HG03045 (cell line): ENCODE measurements around the gene PNRC1.
"Not testable (repeated sequence)": the region's sequence is repeated elsewhere in the genome, so short reads cannot be mapped to it uniquely, and the experiment has no call there.

Source experiments
- ATAC-seq: cut with Tn5 transposase; IDR thresholded peaks from one replicate; pipeline ENCODE4 v1.9.1; 2021; ENCODE audit warnings: mild to moderate bottlenecking, moderate library complexity; ENCODE audit not compliant: unreplicated experiment

PNRC1 gene

GRCh38 chr6:89080281-89081128 lies at the start of gene PNRC1:
TSS of gene PNRC1 (plus strand) at chr6:89080751. CDS start at chr6:89080895, 144 bp downstream.
- peak; percentile 71 for ATAC-seq

GRCh38 chr6:89032599-89032998 lies 48.0 kb upstream of the PNRC1 start:
- ATAC-seq = no peak

GRCh38 chr6:89033461-89033860 lies 47.1 kb upstream of the PNRC1 start:
- ATAC-seq = no peak

- not testable (repeated sequence) for ATAC-seq
Measured at GRCh38 chr6:89034116-89034515, 46.4 kb upstream of the PNRC1 start.

- ATAC-seq = no peak
Measured at GRCh38 chr6:89034586-89035251, 45.8 kb upstream of the PNRC1 start.

- no peak for ATAC-seq
Measured at GRCh38 chr6:89035252-89036101, 45.1 kb upstream of the PNRC1 start.

GRCh38 chr6:89037141-89037900 lies 43.2 kb upstream of the PNRC1 start:
- no peak for ATAC-seq

- ATAC-seq = not testable (repeated sequence)
Measured at GRCh38 chr6:89037901-89038293, 42.7 kb upstream of the PNRC1 start.

- ATAC-seq = no peak
Measured at GRCh38 chr6:89042664-89043063, 37.9 kb upstream of the PNRC1 start.

GRCh38 chr6:89044328-89045010 lies 36.1 kb upstream of the PNRC1 start:
- no peak for ATAC-seq

- no peak for ATAC-seq
Measured at GRCh38 chr6:89045011-89045387, 35.6 kb upstream of the PNRC1 start.

- no peak for ATAC-seq
Measured at GRCh38 chr6:89045576-89045975, 35.0 kb upstream of the PNRC1 start.

GRCh38 chr6:89047473-89047872 lies 33.1 kb upstream of the PNRC1 start:
- ATAC-seq = no peak

GRCh38 chr6:89048288-89048923 lies 32.1 kb upstream of the PNRC1 start:
- ATAC-seq = no peak

GRCh38 chr6:89048985-89049384 lies 31.6 kb upstream of the PNRC1 start:
- ATAC-seq = no peak

- ATAC-seq = no peak
Measured at GRCh38 chr6:89050155-89050554, 30.4 kb upstream of the PNRC1 start.

- ATAC-seq = no peak
Measured at GRCh38 chr6:89050697-89051096, 29.9 kb upstream of the PNRC1 start.

GRCh38 chr6:89051676-89052075 lies 28.9 kb upstream of the PNRC1 start:
- ATAC-seq = no peak

GRCh38 chr6:89054208-89054607 lies 26.3 kb upstream of the PNRC1 start:
- ATAC-seq = no peak

GRCh38 chr6:89057759-89058158 lies 22.8 kb upstream of the PNRC1 start:
- no peak for ATAC-seq
